GM10266 (cell line): ENCODE measurements around the gene USP32.

ENCODE experiments used
- DNase-seq: peaks from one replicate; pipeline ENCODE4 v3.0.0; 2012; ENCODE audit errors: extremely low spot score
- TF ChIP-seq, protein P1 (sequence below): IDR thresholded peaks from 2 replicates; pipeline ENCODE4 v1.5.1; 2012; ENCODE audit warnings: mild to moderate bottlenecking, low read depth; ENCODE audit not compliant: control insufficient read depth, insufficient read depth; ENCODE audit errors: missing control alignments

Gene USP32

GRCh38 chr17:60160829-60161501 is 231.0 kb downstream of the USP32 start:
- peak; percentile 51 for DNase-seq
- TF ChIP-seq, protein P1, sequence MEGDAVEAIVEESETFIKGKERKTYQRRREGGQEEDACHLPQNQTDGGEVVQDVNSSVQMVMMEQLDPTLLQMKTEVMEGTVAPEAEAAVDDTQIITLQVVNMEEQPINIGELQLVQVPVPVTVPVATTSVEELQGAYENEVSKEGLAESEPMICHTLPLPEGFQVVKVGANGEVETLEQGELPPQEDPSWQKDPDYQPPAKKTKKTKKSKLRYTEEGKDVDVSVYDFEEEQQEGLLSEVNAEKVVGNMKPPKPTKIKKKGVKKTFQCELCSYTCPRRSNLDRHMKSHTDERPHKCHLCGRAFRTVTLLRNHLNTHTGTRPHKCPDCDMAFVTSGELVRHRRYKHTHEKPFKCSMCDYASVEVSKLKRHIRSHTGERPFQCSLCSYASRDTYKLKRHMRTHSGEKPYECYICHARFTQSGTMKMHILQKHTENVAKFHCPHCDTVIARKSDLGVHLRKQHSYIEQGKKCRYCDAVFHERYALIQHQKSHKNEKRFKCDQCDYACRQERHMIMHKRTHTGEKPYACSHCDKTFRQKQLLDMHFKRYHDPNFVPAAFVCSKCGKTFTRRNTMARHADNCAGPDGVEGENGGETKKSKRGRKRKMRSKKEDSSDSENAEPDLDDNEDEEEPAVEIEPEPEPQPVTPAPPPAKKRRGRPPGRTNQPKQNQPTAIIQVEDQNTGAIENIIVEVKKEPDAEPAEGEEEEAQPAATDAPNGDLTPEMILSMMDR = no peak

DNA sequence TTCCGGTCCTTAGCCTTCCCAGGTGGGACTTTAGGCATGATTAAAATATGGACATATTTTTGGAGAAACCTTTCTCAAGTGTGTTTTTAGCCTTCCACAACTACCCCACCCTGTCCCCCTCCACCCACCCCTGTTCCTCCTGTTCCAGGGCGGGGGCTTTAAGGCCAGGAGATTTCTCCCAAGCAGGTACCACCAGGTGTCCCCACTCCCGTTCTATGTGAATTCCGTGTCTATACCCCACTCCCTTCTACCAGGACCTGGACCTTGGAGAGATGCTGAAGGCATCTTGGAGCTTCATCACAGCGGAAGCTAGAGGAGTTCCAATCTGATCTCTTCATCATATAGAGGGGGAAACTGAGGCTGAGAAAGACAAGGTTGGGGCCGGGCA is 232.5 kb downstream of the USP32 start:
- DNase-seq = no peak
- TF ChIP-seq, protein P1 = no peak

GRCh38 chr17:60158751-60159478 is 233.0 kb downstream of the USP32 start:
- TF ChIP-seq, protein P1 = no peak
- DNase-seq = no peak

- TF ChIP-seq, protein P1 = no peak
- peak; percentile 21 for DNase-seq
Observed at GRCh38 chr17:60157487-60158040, 234.4 kb downstream of the USP32 start.

GRCh38 chr17:60156746-60157145 is 235.2 kb downstream of the USP32 start:
- TF ChIP-seq, protein P1 = no peak

DNA sequence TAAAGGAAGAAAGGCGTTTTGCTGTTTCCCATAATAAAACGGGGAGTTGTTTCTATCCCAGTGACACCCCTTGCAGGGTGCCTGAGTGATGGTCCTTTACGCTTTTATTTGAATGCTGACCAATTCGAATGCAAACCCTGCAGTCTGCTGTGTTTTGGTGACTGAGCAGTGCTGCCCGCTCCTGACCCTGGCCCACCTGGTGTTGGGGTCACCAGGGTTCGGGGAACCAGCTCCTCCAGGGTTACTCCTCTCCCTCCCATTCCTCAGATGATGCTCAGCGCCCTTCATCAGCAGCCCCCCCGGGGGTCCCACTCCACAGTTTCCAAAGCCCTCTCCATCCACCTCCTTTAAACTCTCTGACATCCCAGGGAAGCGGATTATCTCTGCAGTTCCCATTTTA is 236.1 kb downstream of the USP32 start:
- peak; percentile 17 for DNase-seq
- TF ChIP-seq, protein P1 = no peak

More at GRCh38 chr17:60156746-60157145, 235.2 kb downstream of the USP32 start:
- no peak for DNase-seq

DNA sequence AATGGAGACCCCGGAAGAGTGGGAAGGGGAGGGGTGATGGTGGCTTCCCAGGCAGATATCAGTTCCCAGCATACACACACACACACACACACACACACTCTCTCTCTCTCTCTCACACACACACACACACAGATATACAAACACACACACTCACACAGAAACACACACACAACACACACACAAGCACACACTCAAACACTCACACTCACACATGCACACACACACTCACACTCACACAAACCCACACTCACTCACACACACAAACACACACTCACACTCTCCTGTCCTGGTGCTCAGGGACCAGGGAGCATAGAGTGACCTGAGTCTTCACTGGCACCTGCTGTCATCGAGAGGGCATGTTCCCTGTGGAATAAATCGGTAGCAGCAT is 236.5 kb downstream of the USP32 start:
- TF ChIP-seq, protein P1 = no peak
- DNase-seq = no peak
